Stimulated activated CD4-positive, alpha-beta T cell treated with anti-CD3 and anti-CD28 coated beads, Interleukin-1b, Interleukin-23, amount 100 ng/mL, for 24 hours (primary cell): ENCODE measurements around the gene CSTPP1.

Experiments
- DNase-seq, 4 experiments: peaks; one replicate each; pipeline ENCODE4 v3.0.0-alpha.2; 2020; ENCODE audit warnings: low read depth in 4 of 4, low spot score in 1 of 4

CSTPP1 gene

DNA sequence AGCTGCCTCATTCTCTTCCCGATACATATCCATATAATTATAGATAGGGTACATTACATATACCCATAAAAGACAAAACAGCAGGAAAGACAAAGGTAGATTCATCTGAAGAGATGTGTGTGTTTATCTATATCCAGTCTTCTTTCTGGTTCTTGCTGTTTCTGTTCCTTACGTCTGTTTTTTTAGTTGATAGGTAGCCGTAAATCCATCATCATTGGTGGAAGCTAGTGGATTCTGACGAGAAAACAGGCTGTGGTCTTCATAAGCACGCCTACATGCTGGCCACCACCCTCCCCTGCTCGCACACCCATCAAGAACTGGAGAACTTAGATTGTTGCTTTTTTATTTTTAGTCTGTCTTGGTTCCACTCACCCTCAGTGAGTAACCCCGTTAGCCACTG is 188.5 kb downstream of the CSTPP1 start:
- no peak for DNase-seq

DNA sequence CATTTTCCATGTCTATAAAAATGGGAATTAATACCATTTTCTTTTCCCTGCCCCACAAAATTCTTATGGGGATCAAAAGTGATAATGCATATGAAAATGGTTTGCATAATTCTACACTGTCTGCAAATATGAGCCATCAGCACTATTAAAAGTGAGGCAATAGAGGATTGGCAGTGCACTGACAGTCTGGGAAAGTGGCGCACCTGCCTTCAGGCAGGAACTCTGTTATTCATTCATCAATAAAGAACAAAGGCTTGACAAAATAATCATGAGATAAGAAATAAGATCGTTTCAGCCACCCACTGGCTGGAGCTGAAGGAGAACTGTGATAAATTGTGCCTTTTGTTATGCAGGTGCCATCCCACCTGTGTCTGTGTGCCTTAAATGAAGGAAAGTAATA is 190.7 kb downstream of the CSTPP1 start:
- no peak for DNase-seq

DNA sequence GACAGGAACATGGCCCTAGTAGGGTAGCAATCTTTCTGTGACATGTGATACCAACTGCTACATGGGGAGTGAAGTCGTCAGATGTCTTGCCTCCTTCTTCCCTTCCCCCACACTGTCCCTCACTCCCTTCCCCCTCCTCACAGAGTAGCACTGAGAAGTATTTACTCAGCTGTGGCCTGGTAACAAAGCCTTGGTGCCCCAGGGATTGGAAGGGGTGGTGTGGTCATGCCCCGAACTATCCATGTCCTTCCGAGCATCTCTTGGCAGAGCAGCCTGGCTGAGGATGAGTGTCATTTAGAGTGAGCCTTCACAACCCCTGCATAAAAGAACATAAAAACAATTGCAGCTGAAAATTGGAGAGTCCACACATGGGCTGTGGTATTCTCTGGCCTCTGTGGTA is 194.0 kb downstream of the CSTPP1 start:
- no peak for DNase-seq

DNA sequence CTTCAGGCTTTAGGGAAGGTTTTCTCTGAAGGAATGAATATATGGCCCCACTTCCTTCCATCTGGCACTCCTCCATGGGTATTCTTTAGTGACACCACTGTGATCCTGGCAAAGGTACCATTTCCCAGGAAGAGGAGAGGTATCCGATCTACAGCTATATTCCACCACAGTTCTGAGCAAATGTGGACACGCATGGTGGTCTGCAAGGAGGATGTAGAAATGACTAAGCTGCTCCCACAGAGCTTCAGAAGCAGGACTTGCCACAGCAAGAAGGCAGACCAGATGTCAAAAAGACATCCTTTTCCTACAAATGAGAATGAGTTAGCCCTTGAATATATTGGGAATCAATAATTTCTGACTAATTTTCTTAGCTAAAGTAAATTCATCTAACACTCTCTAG is 194.6 kb downstream of the CSTPP1 start:
- no peak for DNase-seq

DNA sequence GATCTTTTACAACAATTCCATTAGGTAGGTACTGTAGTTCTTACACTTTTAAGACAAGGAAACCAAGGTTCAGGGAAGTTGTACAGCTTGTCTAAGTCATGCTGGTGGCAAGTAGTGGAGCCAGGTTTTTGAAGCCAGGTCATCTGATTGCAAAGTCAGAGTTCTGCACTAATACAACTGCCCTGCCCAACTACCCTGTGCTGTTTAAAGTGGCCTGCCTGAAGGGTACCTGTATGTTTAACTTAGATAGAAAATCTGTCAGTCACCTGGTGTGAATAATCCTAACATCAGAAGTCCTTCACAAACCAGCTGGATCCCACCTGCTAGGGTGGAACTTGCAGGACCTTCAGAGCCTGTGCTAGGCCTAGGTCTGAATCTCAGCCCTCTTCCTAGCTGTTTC is 195.9 kb downstream of the CSTPP1 start:
- no peak for DNase-seq

DNA sequence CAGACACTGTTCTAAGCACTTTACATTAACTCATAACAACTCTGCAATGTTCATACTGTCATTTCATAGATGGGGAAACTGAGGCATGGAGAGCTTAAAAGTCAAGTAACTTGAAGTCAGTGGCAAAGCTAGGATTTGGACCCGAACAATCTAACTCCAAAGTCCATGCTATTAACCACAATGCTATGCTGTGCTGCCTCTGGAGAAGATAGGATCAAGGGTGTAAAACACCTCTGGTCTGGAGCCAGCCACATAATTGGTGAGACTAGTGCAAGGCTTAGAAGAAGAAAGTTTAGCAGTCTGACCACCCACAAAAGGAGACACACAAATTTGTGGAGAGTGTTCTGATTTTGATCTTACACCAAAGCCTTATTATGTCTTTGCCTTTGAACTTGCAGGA is 196.4 kb downstream of the CSTPP1 start:
- DNase-seq = no peak

DNA sequence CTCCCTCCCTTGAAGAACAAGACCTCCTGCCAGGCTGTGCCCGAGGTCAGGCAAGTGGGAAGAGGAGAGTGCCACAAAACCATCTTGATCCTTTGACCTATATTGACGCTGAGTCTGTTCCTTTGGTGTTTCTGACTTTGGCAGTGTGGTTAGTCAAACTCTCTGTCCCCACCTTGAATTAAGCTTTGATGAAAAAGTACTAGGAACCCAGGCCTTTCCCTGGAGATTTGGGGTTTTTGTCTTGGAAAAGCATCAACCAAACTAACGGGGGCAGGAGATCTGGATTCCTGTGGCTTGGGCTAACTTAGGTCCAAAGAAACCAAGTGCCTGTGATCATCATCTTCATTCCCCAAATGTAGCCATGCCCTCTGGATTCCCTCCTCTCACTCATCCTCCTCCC is 199.8 kb downstream of the CSTPP1 start:
- DNase-seq = no peak

DNA sequence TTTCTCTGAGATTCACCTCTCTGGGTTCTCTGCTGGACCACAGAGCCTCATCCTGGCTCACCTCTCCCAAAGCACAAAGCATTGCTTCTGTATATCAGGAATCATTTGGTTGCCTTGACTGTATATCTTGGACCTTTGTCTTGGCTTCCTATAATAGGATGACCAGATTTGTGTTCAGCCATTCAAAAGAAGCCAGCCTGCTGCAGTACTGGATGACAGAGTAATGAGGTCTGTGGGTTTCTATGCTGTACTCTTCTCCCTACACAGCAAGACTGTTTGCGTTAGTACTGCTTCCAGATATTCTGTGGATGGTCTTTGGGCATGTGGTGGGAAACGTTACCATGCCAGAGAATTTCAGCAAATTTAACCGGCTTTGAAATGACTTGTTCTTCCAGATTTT is 200.4 kb downstream of the CSTPP1 start:
- DNase-seq = no peak

DNA sequence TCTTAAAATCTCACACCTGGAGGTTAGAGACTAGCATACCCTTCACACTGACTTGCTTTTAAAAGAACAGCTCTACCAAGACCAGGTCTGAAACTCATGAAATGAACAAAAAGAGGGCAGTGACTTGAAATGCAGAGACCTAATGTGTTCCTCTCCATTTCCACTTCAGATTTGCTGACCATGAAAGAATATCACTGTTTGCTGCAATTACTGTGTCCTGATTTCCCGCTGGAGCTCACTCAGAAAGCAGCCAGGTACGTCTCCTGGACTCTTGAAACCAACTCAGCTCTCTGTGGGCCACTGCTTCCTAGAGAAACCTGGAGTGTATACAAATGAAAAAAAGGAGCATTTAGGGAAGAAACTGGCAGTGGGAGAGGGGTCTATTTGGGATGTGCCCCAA is 200.9 kb downstream of the CSTPP1 start:
- no peak for DNase-seq

DNA sequence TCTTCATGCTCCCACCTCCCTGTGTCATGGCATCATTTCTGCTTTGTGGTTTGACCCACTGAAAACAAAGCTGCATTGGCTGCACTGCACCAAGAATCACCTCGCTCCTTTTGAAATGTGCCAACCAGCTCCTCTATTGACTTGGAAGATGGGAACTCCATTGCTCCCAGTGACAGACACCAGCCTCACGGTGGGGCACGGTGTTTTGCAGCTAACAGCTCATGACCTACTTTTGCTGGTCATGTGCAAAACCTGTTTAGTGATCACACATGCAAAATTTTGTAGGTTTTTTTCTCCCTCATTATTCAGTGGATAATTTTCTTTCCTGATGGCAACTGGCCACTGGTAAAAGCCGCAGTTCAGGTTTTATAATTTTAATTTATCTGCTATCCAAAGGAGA is 203.3 kb downstream of the CSTPP1 start:
- no peak for DNase-seq

DNA sequence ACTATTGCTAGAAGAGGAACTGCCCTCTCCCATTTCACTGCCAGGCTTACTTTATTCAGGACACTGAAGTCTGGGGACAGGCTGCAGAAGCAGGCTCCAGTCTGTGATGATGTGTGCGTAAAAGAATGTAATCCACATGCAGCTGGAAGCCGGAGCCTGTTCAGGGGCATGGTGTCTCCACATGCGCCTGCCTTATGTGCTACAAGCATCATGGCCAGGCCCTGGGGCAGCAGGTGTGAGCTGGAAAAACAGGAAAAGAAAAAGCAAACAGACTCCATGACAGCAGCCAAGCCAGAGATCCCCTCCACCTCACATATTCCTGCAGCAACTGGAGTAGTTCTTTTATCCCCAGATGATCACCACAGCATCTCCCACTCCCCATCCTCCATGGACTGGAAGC is 206.8 kb downstream of the CSTPP1 start:
- no peak for DNase-seq

DNA sequence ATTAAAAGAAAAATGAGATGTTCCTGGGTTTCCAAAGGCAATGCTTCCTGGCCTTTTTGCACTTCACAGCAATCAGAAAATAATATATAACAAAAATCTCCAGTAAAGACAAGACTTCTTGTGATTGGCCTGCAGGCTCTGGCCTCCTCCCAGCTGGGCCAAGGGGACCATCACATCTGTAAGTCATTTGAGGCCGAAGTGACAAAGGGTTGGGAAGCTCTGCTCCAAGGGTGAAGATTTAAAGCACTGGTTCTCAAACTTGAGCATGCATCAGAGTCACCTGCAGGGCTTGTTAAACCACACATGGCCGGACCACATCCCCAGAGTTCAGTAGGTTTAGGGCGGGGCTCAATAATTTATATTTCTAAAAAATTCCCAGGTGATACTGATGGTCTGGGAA is 208.0 kb downstream of the CSTPP1 start:
- DNase-seq = no peak

DNA sequence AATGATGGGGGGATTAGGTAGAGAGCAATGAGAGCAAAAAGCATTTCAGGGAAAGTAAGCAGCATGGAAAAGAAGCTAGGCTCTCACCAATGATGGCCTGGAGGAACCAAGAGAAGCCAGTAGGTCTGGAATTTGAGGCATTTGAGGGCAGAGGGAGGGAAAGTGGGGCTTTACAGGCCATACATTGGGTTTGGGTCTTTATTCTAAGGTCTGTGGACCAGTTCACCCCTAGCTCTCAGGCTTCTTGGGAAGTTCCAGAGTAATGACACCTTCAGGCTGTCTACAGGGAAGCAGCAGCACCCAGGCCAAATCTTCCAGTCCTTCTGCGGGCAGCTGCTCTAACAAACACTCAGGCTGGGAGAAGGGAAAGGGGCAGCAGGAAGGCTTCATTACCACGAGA is 210.7 kb downstream of the CSTPP1 start:
- DNase-seq = no peak

DNA sequence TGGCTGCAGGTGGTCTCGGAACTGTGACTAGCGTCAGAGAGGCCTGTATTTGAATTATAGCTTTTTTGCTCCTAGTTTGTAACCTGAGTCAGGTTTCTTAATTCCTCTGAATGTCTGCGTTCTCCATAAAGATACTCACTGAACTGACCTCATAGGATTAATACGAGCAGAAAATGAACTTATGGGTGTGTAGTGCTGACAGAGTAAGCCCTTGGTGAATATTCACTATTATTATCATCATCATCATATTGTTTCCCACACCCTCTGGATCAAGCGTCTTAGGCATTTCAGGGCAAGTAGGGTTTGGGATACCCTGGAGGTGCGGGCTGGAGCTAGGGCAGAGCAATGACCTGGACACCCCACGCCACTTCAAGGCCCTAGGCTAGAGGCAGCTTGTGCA is 211.1 kb downstream of the CSTPP1 start:
- DNase-seq = no peak

DNA sequence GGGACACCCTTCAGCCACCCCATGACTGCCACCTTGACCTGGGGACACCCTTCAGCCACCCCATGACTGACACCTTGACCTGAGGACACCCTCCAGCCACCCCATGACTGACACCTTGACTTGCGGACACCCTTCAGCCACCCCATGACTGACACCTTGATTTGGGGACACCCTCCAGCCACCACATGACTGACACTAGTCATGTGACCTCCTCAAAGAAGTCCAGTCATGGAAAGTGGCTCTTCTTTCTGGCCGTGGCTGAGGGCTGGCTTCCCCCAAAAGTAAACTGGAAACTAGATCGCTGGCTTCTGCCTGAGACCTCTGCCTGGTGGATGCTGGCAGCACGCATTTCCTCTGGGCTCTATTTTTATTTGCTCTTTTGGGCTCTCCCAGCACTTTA is 211.7 kb downstream of the CSTPP1 start:
- DNase-seq = no peak

DNA sequence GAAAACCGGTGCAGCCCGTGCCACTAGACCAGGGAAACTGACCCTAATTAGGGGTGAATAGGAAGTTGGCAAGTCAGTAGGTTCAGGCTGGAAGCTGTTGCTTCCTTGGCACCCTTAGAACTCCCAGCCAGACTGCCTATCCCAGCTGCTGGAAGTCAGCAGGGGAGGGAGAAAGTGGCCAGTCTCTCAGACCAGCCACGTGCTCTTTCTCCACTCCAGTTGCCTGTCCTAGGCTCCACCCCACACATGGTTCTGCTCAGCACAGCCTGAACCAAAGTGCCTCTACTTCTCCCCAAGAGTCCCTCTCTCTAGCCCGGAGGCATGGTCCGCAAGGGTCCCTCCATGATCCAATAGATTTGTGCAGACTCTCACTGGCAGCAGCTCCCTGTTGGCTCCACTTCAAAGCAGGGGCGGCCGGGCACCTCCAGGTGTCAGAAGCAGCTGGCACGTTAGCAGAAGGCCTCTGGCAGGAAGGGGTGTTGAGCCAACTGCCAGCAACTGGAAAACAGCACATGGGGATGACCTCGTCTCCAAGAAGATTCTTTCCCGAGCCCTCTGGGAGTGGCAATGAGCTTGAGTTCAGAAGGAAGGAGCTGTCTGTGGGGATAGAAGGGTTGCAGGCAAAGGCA is 212.5 kb downstream of the CSTPP1 start:
- no peak for DNase-seq

DNA sequence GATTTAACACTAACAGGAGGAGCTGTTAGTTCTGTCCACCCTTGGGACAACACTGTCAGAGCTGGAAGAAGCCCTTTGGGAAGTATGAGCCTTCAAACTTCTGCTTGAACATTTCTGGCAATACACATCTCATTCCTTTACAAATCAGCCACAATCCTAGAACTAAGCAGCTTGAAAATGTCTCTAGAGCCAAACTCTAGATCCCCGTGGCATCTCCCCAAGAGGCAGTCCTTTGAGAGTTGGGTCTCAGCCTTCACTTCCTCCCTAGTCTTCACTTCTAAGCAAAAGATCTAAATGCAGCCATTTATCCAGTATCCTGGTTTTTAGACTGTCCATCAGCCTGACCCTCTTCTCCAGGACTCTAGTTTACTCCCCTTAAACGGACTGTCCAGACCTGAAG is 213.2 kb downstream of the CSTPP1 start:
- no peak for DNase-seq

DNA sequence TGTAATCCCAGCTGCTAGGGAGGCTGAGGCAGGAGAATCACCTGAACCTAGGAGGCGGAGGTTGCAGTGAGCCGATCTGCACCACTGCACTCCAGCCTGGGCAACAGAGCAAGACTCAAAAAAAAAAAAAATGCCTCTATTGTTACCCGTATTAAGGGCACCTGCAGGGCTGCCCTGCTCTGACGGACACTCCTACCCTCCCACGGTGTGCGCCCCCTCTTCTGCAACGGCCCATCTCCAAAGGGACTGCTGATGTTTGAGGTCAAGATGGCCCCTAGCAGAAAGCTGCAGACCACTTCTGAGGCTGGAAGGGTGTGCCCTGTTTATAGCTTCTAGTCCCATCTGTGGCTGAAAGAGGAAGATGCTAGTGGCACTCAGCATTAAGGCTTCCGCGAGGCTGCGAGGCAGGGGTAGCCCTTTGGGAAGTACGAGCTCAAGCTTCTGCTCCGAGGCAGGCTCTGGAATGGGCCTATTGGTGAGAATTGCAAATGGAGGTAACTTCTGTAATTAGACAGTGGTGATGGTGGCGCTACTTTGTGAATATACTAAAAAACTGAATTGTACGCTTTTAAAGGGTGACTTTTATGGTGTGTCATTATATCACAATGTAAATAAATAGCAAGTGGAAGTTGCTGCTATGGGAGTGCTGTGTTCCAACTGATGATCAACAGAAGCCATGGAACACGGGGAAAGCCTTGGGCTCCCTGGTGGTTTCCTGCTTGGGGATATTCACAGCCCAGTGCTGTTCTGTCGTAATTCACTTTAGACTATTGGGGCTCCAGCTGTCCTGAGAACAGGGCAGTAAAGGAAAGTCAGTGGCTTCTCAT is 215.8 kb downstream of the CSTPP1 start:
- no peak for DNase-seq

DNA sequence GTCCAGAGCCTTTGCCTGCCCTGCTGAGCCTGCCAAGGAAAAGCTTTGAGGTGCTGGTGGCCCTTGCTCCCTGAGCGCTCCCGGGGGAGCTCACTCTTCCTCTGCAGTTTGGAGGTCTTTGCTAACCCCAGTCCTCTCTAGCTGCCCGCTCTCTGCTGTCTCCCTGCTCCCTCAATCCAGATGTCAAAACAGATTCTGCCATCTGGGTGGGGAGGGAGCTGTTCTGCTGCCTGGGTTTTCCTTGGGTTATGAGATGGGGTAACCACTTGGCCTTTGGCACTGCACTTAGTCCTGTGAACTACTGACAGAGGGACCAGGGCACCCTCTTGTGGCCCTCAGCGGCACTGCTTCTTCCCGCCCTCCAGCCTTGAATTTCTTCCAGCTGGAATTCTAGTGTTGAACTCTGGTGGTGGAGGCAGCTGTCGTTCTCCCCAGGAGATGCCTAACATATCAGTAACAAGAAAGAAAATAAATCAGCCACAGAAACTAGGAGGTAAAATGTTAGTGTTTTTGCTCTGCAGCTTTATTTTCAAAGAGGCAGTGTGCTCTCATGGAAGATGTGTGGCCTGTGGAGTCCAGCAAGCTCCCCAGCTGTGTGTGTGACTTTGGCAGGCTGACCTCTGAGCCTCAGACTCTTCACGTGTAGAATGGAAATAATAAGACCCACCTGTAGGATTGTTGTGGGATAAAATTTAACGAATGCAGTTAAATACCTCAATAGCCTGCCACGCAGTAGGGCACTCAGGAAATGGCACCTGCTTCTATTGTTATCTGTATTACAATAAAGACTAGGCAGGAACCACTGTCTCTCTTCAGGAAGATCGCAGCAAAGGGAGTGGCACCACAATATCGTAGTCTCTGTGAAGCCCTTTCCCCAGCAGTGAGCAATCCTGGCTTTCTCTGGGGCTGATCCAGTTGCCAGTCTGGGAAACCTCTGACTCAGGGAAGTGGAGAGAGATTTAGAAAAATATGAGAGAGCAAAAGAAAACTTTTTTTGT is 216.7 kb downstream of the CSTPP1 start:
- DNase-seq = peak in 3 of 4 experiments; percentile 24 to 48 (median 36)

DNA sequence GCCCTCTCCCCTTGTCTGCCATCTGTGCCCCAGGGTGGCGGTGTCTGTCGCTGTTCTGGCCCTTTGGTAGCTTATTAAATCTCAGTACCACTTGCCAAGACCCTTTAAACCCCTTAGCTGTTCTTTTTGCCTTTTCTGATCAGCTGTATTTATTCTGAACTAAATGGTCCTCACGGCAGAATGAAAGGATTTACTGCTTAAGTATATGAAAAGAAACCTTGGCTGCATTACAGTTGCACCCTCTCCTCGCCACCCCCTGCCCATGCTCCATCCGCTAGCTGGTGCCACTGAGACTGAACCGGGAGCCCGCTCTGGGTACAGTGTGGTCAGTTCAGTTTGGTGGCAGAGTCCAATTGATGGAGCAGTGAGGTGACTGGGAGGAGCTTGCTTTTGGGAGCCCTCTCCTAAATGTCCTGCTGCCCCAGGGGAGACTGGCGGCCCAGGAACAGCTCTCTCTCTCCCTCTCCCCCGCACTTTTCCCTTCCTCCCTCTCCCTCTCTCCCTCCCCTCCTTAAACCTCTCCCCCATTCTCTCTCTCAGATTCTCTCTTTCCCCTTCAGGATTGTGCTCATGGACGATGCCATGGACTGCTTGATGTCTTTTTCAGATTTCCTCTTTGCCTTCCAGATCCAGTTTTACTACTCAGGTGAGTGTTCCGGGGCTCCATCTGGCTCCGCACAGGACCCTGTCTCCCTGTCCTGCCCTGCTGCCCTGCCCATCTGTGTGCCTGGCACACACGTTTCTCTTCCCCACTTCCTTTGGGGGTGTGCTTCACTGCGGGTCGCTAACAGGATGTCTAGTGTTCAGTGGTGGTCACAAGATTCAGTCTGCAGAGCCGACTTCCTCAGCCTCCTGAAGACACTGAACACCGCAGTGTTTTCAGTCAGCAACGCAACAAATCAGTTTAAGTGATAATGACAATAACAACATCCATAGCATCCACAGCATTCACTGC is 218.3 kb downstream of the CSTPP1 start:
- DNase-seq = no peak

DNA sequence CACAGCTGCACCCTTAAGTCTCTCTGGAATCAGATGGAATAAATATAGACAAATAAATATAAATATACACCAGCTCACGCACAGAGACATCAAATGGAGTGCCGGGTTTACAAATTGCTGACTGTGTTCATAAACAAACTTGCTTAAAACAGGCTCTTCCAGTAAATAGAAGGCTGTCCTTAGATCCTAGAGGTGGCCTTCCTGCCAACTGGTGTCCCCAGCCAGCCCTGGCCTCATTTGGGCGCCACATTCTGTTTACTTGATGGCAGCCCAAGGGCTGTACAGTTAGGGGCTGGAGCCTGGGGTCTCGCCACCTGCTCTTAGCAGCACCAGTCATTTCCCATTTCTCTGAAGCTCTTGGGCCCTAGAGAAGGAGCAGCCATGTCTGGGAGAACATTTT is 219.3 kb downstream of the CSTPP1 start:
- no peak for DNase-seq
